ENCODE results near the gene B3GNT8. TPM values are rescaled to one million over a fixed set of nuclear protein-coding genes. Genes with fewer than 3 reads are reported as not detected.

The B3GNT8 gene
- total and polyA plus RNA-seq, 7 donors, result 2.8 to 49.2 (median 8.0) TPM

- TF ChIP-seq POLR2A (IDR thresholded peaks at IDR 0.05) (no peak), POLR2AphosphoS5 (IDR thresholded peaks at IDR 0.05) (no peak), EP300 (IDR thresholded peaks at IDR 0.05) (no peak), CTCF (IDR thresholded peaks at IDR 0.05) (no peak)
- Histone ChIP-seq H3K4me1 (peaks cover 0 to 40% (median 34%) of the 10 kb centered on the region in 4 donors), H3K4me3 (no peak overlapping the region), H3K36me3 (peaks cover 13 to 53% (median 19%) of the 10 kb centered on the region in 4 donors), H3K9me3 (no peaks in the 10 kb centered on the region), H3K27me3 (no peaks in the 10 kb centered on the region), H3K27ac (peak overlapping the region in 1 of 4 donors; percentile 89)
- WGBS, 2 donors, result 27 to 78% methylated on average over 28 of the region's 28 CpGs
- DNase-seq, result no peak
- intact Hi-C loops (cut with DNase I), result no loop called here
These were observed 1.7 kb downstream of the B3GNT8 start for GRCh38 chr19:41425174-41426115.

DNA sequence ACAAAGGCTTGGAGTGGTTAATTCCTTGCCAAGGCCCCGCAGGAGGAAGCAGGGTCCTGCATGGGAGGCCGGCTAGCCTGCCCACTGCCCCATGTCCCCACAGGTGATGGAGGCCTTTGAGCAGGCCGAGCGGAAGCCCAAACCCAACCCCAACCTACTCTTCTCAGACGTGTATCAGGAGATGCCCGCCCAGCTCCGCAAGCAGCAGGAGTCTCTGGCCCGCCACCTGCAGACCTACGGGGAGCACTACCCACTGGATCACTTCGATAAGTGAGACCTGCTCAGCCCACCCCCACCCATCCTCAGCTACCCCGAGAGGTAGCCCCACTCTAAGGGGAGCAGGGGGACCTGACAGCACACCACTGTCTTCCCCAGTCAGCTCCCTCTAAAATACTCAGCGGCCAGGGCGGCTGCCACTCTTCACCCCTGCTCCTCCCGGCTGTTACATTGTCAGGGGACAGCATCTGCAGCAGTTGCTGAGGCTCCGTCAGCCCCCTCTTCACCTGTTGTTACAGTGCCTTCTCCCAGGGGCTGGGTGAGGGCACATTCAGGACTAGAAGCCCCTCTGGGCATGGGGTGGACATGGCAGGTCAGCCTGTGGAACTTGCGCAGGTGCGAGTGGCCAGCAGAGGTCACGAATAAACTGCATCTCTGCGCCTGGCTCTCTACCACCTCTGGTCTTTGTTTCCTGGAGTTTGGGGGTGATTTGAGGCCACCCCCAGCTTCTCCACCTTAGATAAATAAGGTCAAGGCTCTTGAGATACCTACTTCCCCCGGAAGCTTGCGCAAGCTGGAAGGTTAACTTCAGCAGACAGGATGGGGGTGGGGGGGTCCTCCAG, 2.6 kb downstream of the B3GNT8 start:
- WGBS, 2 donors, result 59 to 80% methylated on average over 21 of the region's 21 CpGs
- no peaks in the 10 kb centered on the region for H3K9me3 ChIP-seq
- intact Hi-C loops (cut with DNase I), result no loop called here
- H3K27ac ChIP-seq, result no peak overlapping the region
- H3K4me3 ChIP-seq, result no peak overlapping the region
- no peak for TF ChIP-seq POLR2AphosphoS5 (IDR thresholded peaks at IDR 0.05)
- TF ChIP-seq EP300 (IDR thresholded peaks at IDR 0.05), result no peak
- TF ChIP-seq CTCF (IDR thresholded peaks at IDR 0.05), result no peak
- TF ChIP-seq POLR2A (IDR thresholded peaks at IDR 0.05), result no peak
- peaks cover 19 to 62% (median 27%) of the 10 kb centered on the region in 4 donors for H3K36me3 ChIP-seq
- peaks cover 0 to 40% (median 34%) of the 10 kb centered on the region in 4 donors for H3K4me1 ChIP-seq
- DNase-seq, result no peak
- no peaks in the 10 kb centered on the region for H3K27me3 ChIP-seq

DNA sequence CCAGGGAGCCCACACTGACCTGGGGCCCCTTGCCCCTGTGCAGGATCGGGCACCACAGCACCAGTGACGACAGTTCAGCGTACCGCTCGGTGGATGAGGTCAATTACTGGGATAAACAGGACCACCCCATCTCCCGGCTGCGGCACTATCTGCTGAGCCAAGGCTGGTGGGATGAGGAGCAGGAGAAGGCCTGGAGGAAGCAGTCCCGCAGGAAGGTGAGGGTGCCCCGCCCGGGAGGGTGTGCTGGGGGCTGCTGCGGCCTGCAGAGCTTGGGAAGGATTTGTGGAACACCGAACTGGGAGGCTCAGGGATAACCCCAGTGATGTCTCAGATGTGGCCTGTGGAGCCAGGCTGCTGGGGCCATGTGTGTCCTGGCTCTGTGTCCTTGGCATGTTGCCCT, 4.2 kb downstream of the B3GNT8 start:
- H3K4me3 ChIP-seq, result no peak overlapping the region
- H3K27ac ChIP-seq, result no peak overlapping the region
- no peak for DNase-seq
- intact Hi-C loops (cut with DNase I), result no loop called here
- peaks cover 0 to 31% (median 25%) of the 10 kb centered on the region in 4 donors for H3K4me1 ChIP-seq
- TF ChIP-seq POLR2AphosphoS5 (IDR thresholded peaks at IDR 0.05), result no peak
- no peaks in the 10 kb centered on the region for H3K27me3 ChIP-seq
- peaks cover 28 to 78% (median 35%) of the 10 kb centered on the region in 4 donors for H3K36me3 ChIP-seq
- 91 to 95% methylated on average over 12 of the region's 12 CpGs for WGBS, 2 donors
- H3K9me3 ChIP-seq, result no peaks in the 10 kb centered on the region

GRCh38 chr19:41422456-41422855, 4.7 kb downstream of the B3GNT8 start:
- no peak overlapping the region for H3K4me3 ChIP-seq
- H3K27ac ChIP-seq, result no peak overlapping the region
- no peaks in the 10 kb centered on the region for H3K9me3 ChIP-seq
- intact Hi-C loops (cut with DNase I), result no loop called here
- no peaks in the 10 kb centered on the region for H3K27me3 ChIP-seq
- H3K4me1 ChIP-seq, result peaks cover 0 to 26% (median 20%) of the 10 kb centered on the region in 4 donors
- peaks cover 28 to 82% (median 36%) of the 10 kb centered on the region in 4 donors for H3K36me3 ChIP-seq
- TF ChIP-seq POLR2A (IDR thresholded peaks at IDR 0.05) (no peak), POLR2AphosphoS5 (IDR thresholded peaks at IDR 0.05) (no peak), CTCF (IDR thresholded peaks at IDR 0.05) (no peak), EP300 (IDR thresholded peaks at IDR 0.05) (no peak)
- no peak for DNase-seq
- 88 to 89% methylated on average over 18 of the region's 18 CpGs for WGBS, 2 donors

DNA sequence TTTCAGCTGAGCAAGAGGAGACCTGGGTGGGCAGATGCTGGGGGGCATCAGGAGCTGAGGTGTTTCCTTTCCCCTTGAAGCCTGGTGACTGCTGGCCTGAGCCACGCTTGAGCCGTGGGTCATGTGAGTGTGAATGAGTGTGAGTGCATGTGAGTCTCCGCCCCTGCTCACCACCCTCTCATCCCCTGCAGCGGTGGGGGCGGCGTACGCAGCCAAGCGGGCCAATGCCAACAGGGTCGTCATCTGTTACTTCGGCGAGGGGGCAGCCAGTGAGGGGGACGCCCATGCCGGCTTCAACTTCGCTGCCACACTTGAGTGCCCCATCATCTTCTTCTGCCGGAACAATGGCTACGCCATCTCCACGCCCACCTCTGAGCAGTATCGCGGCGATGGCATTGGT, 5.2 kb downstream of the B3GNT8 start:
- H3K4me3 ChIP-seq, result no peak overlapping the region
- TF ChIP-seq POLR2AphosphoS5 (IDR thresholded peaks at IDR 0.05) (no peak), CTCF (IDR thresholded peaks at IDR 0.05) (no peak), POLR2A (IDR thresholded peaks at IDR 0.05) (no peak), EP300 (IDR thresholded peaks at IDR 0.05) (no peak)
- intact Hi-C loops (cut with DNase I), result no loop called here
- no peaks in the 10 kb centered on the region for H3K27me3 ChIP-seq
- peaks cover 0 to 24% (median 18%) of the 10 kb centered on the region in 4 donors for H3K4me1 ChIP-seq
- DNase-seq, result no peak
- no peaks in the 10 kb centered on the region for H3K9me3 ChIP-seq
- WGBS, 2 donors, result 96% methylated on average over 20 of the region's 20 CpGs
- peaks cover 28 to 87% (median 38%) of the 10 kb centered on the region in 4 donors for H3K36me3 ChIP-seq
- no peak overlapping the region for H3K27ac ChIP-seq
